Measurements from ENCODE around the gene SLC25A15. TPM values are rescaled to one million over a fixed set of nuclear protein-coding genes. Genes with fewer than 3 reads are reported as not detected.
"Not testable (repeated sequence)": the region's sequence is repeated elsewhere in the genome, so short reads cannot be mapped to it uniquely, and the experiment has no call there.

SLC25A15 gene
- total and polyA plus RNA-seq, 2 experiments from 2014 or later = 12.7 to 24.4 TPM

DNA sequence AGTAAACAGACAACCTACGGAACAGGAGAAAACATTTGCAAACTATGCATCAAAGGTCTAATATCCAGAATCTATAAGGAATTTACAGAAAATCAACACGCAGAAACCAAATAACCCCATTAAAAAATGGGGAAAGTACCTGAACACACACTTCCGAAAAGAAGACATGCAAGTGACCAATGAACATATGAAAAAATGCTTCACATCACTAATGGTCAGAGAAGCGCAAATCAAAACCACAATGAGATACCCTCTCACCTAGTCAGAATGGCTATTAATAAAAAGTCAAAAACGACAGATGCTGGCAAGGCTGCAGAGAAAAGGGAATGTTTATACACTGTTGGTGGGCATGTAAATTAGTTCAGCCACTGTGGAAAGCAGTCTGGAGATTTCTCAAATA, 29.5 kb downstream of the SLC25A15 start:
- TF ChIP-seq EZH2phosphoT487 (IDR thresholded peaks at IDR 0.05; ENCODE audit: insufficient read depth, low read depth) = no peak
- no peak for TF ChIP-seq EZH2 (IDR thresholded peaks at IDR 0.05; ENCODE audit: insufficient read depth, poor library complexity, severe bottlenecking)
- Histone ChIP-seq H2AFZ (no peak overlapping the region), H4K20me1 (ENCODE audit: insufficient read depth) (no peaks in the 10 kb centered on the region), H3K36me3 (ENCODE audit: low read depth) (no peaks in the 10 kb centered on the region), H3K27ac (no peak overlapping the region), H3K4me1 (ENCODE audit: insufficient read depth) (peaks cover 5% of the 10 kb centered on the region), H3K9ac (no peak overlapping the region), H3K9me3 (ENCODE audit: low read depth) (no peaks in the 10 kb centered on the region), H3K9me2 (ENCODE audit: insufficient read depth) (no peaks in the 10 kb centered on the region), H3K4me2 (ENCODE audit: unreplicated experiment) (no peak overlapping the region), H3K27me3 (replicated peaks; ENCODE audit: insufficient read depth) (no peaks in the 10 kb centered on the region), H3K4me3 (no peak overlapping the region), H3K79me2 (ENCODE audit: insufficient read depth) (no peaks in the 10 kb centered on the region), H3F3A (ENCODE audit: insufficient read depth) (no peaks in the 10 kb centered on the region)
- WGBS, 2 experiments (ENCODE audit: low coverage in 1 of 2, low lambda C conversion rate in 2 of 2, missing lambda C conversion rate in 2 of 2) = 95 to 96% methylated on average over 5 of the region's 5 CpGs
- in situ Hi-C loops (cut with MboI) = no loop called here
- no peak for DNase-seq

GRCh38 chr13:40819797-40820315, 30.4 kb downstream of the SLC25A15 start:
- whole genome bisulfite sequencing, 2 experiments (ENCODE audit: low coverage in 1 of 2, low lambda C conversion rate in 2 of 2, missing lambda C conversion rate in 2 of 2) = 64 to 78% methylated on average over 1 of the region's 1 CpG

DNA sequence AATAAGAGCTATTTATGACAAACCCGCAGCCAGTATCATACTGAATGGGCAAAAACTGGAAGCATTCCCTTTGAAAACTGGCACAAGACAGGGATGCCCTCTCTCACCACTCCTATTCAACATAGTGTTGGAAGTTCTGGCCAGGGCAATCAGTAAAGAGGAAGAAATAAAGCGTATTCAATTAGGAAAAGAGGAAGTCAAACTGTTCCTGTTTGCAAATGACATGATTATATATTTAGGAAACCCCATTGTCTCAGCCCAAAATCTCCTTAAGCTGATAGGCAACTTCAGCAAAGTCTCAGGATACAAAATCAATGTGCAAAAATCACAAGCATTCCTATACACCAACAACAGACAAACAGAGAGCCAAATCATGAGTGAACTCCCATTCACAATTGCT, 50.3 kb downstream of the SLC25A15 start:
- H3K9ac ChIP-seq; H3K9me3 ChIP-seq (ENCODE audit: low read depth); H2AFZ ChIP-seq; H3K4me3 ChIP-seq; in situ Hi-C loops (cut with MboI); DNase-seq; H3F3A ChIP-seq (ENCODE audit: insufficient read depth); H3K27ac ChIP-seq; H3K36me3 ChIP-seq (ENCODE audit: low read depth); H3K4me2 ChIP-seq (ENCODE audit: unreplicated experiment); H3K4me1 ChIP-seq (ENCODE audit: insufficient read depth); H4K20me1 ChIP-seq (ENCODE audit: insufficient read depth); H3K9me2 ChIP-seq (ENCODE audit: insufficient read depth); H3K79me2 ChIP-seq (ENCODE audit: insufficient read depth); H3K27me3 ChIP-seq (replicated peaks; ENCODE audit: insufficient read depth): not testable (repeated sequence)
- 81 to 84% methylated on average over 2 of the region's 2 CpGs for WGBS, 2 experiments (ENCODE audit: low coverage in 1 of 2, low lambda C conversion rate in 2 of 2, missing lambda C conversion rate in 2 of 2)

More at GRCh38 chr13:40819797-40820315, 30.4 kb downstream of the SLC25A15 start:
- Histone ChIP-seq H3K9ac (no peak overlapping the region), H3K9me2 (ENCODE audit: insufficient read depth) (no peaks in the 10 kb centered on the region), H4K20me1 (ENCODE audit: insufficient read depth) (no peaks in the 10 kb centered on the region), H3K4me2 (ENCODE audit: unreplicated experiment) (no peak overlapping the region), H3K27ac (no peak overlapping the region), H3K4me3 (no peak overlapping the region), H2AFZ (no peak overlapping the region), H3K4me1 (ENCODE audit: insufficient read depth) (peaks cover under 1% of the 10 kb centered on the region; the same call in 1 of the 2 replicates), H3K9me3 (ENCODE audit: low read depth) (no peaks in the 10 kb centered on the region), H3K27me3 (replicated peaks; ENCODE audit: insufficient read depth) (no peaks in the 10 kb centered on the region), H3K36me3 (ENCODE audit: low read depth) (no peaks in the 10 kb centered on the region), H3F3A (ENCODE audit: insufficient read depth) (no peaks in the 10 kb centered on the region), H3K79me2 (ENCODE audit: insufficient read depth) (no peaks in the 10 kb centered on the region)
- in situ Hi-C loops (cut with MboI) = no loop called here
- no peak for DNase-seq
- TF ChIP-seq EZH2 (IDR thresholded peaks at IDR 0.05; ENCODE audit: insufficient read depth, poor library complexity, severe bottlenecking) (no peak), EZH2phosphoT487 (IDR thresholded peaks at IDR 0.05; ENCODE audit: insufficient read depth, low read depth) (no peak)

DNA sequence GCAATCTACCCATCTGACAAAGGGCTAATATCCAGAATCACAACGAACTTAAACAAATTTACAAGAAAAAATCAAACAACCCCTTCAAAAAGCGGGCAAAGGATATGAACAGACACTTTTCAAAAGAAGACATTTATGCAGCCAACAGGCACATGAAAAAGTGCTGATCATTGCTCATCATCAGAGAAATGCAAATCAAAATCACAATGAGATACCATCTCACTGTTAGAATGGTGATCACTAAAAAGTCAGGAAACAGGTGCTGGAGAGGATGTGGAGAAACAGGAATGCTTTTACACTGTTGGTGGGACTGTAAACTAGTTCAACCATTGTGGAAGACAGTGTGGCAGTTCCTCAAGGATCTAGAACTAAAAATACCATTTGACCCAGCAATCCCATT, 51.5 kb downstream of the SLC25A15 start:
- H2AFZ ChIP-seq; H3K4me1 ChIP-seq (ENCODE audit: insufficient read depth); H3K79me2 ChIP-seq (ENCODE audit: insufficient read depth); H3K27ac ChIP-seq; H3K9me2 ChIP-seq (ENCODE audit: insufficient read depth); H3K27me3 ChIP-seq (replicated peaks; ENCODE audit: insufficient read depth); H3K9me3 ChIP-seq (ENCODE audit: low read depth); H3K4me3 ChIP-seq; H3F3A ChIP-seq (ENCODE audit: insufficient read depth); H3K4me2 ChIP-seq (ENCODE audit: unreplicated experiment); DNase-seq; H3K9ac ChIP-seq; H4K20me1 ChIP-seq (ENCODE audit: insufficient read depth); in situ Hi-C loops (cut with MboI); H3K36me3 ChIP-seq (ENCODE audit: low read depth): not testable (repeated sequence)
- 87 to 88% methylated on average over 2 of the region's 2 CpGs for WGBS, 2 experiments (ENCODE audit: low coverage in 1 of 2, low lambda C conversion rate in 2 of 2, missing lambda C conversion rate in 2 of 2)

MicroRNAs within 50 kb of the gene (microRNA counts, 767-probe panel; counts per million panel counts)
- 447 counts per million, percentile 86 among the panel's probes with 10 or more counts for microRNA hsa-miR-621

Small RNA genes within 50 kb of the gene (microRNA-seq; reads per million reads assigned to microRNA genes)
- not detected for gene MIR621 (ENCODE audit: borderline number of aligned reads)

Small RNA genes within 50 kb of the gene (small RNA-seq; reads per million reads assigned to genes)
- gene MIR621 (ENCODE audit: low read depth, low replicate concordance) = not detected

Other genes with a start within 250 kb of the SLC25A15 start
- gene FOXO1, start 123.0 kb upstream of the SLC25A15 start, total RNA-seq (2014; rRNA removed; shearing (Covaris generic)) = 0.63 and 1.1 TPM in 2 replicates
- gene FOXO1, start 123.0 kb upstream of the SLC25A15 start, polyA plus RNA-seq (2016; fragmentation: Nextera tagmentation; extraction: Ambion mirVana) = 0.46 and 0.59 TPM in 2 replicates
- 2.9 and 9.8 TPM in 2 replicates for gene MRPS31, start 18.4 kb upstream of the SLC25A15 start, total RNA-seq (2014; rRNA removed; shearing (Covaris generic))
- gene MRPS31, start 18.4 kb upstream of the SLC25A15 start, polyA plus RNA-seq (2016; fragmentation: Nextera tagmentation; extraction: Ambion mirVana) = 14.7 and 16.6 TPM in 2 replicates
- gene ELF1, start 229.7 kb downstream of the SLC25A15 start, total RNA-seq (2014; rRNA removed; shearing (Covaris generic)) = 36.1 and 43.8 TPM in 2 replicates
- 39.9 and 42.7 TPM in 2 replicates for gene ELF1, start 229.7 kb downstream of the SLC25A15 start, polyA plus RNA-seq (2016; fragmentation: Nextera tagmentation; extraction: Ambion mirVana)

Data from GM23248 (cell line).